ENCODE data around the gene EYA2. TPM values are rescaled to one million over a fixed set of nuclear protein-coding genes. Genes with fewer than 3 reads are reported as not detected.
A peak's percentile ranks its signal among the peaks of the same experiment; 100 is the strongest.

Gene EYA2
- total RNA-seq, 3 donors from 2014 or later, result 5.4 to 19.2 (median 12.5) TPM

DNA sequence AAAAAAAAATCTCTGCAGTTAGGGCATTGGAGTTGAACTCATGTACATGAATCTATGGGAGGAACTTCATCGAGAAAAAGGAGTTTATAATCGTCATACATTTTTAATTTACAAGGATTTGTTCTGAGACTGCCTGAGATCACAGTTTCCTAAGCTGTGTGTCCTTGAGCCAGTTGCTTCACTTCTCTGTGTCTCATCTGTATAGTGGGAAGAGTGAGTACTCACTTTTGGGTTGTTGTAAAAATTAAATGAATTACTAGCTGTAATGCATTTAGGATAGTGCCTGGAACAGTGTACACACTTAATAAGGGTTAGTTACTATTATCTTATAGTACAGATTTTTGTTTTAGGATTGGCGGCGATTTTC, 42.5 kb downstream of the EYA2 start:
- no peaks in the 10 kb centered on the region for H3K4me1 ChIP-seq
- no peak overlapping the region for H3K27ac ChIP-seq
- H3K4me3 ChIP-seq, result no peak overlapping the region
- no peak for TF ChIP-seq CTCF (IDR thresholded peaks at IDR 0.05)
- TF ChIP-seq POLR2AphosphoS5 (IDR thresholded peaks at IDR 0.05), result no peak
- no peak for TF ChIP-seq POLR2A (IDR thresholded peaks at IDR 0.05)
- no peaks in the 10 kb centered on the region for H3K9me3 ChIP-seq
- intact Hi-C loops (cut with DNase I; ENCODE audit: low total_unique reads), result no loop called here
- H3K36me3 ChIP-seq, result no peaks in the 10 kb centered on the region
- no peaks in the 10 kb centered on the region for H3K27me3 ChIP-seq
- no peak for DNase-seq (ENCODE audit: low spot score in 2 of 2)

- Histone ChIP-seq H3K4me3 (no peak overlapping the region), H3K27ac (no peak overlapping the region), H3K9me3 (no peaks in the 10 kb centered on the region), H3K36me3 (no peaks in the 10 kb centered on the region), H3K27me3 (no peaks in the 10 kb centered on the region), H3K4me1 (no peaks in the 10 kb centered on the region)
- no peak for TF ChIP-seq POLR2AphosphoS5 (IDR thresholded peaks at IDR 0.05)
- TF ChIP-seq POLR2A (IDR thresholded peaks at IDR 0.05), result no peak
- no peak for TF ChIP-seq CTCF (IDR thresholded peaks at IDR 0.05)
- no peak for DNase-seq (ENCODE audit: low spot score in 2 of 2)
- intact Hi-C loops (cut with DNase I; ENCODE audit: low total_unique reads), result no loop called here
Measured at GRCh38 chr20:46937533-46938226, 43.0 kb downstream of the EYA2 start.

- Histone ChIP-seq H3K27me3 (no peaks in the 10 kb centered on the region), H3K27ac (no peak overlapping the region), H3K9me3 (no peaks in the 10 kb centered on the region), H3K4me3 (no peak overlapping the region), H3K4me1 (no peaks in the 10 kb centered on the region), H3K36me3 (no peaks in the 10 kb centered on the region)
- intact Hi-C loops (cut with DNase I; ENCODE audit: low total_unique reads), result no loop called here
- TF ChIP-seq CTCF (IDR thresholded peaks at IDR 0.05), result no peak
- DNase-seq (ENCODE audit: low spot score in 2 of 2), result no peak
Measured at GRCh38 chr20:46938434-46938833, 43.8 kb downstream of the EYA2 start.

DNA sequence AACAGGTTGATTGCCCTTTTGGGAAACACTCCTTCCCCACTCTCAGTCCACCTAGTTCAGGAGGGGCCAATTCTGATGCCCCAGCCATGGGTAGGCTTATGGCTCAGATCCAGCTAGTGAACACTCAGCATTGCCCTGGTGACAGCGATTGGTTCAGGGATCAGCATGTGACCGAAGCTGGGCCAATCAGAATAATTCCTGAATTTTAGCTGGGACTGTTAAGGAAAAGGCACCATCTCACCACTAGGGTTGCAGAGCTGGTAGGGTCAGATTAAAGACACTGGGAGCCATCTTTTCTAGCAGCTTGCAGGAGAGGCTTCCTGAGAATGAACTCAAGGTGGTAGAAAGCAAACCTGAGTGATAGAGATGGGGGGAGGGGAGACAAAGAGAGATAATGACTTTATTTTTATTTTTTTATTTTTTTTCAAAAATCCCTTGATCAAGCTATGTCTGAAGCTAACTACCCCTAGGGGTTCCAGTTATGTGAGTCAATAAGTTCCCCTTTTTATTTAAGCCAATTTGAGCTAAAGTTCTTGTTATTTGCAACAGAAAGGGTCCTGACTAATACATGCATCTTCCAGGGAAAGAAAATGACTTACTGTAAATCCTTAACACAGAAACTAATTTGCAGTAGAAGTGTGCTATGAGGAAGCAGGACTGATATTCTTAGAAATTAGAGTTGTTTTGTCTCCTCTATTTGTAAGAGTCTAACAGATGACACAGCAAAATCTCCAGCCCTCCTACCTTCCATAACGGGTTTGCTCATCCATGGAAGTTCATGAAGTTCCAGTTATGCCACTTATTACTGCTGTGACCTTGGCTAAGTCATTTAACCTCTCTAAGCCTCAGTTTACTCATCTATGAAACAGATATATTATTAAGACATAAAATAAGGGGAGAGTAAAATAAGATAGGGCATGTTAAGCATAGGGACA, 44.7 kb downstream of the EYA2 start:
- DNase-seq (ENCODE audit: low spot score in 2 of 2), result no peak
- H3K36me3 ChIP-seq, result no peaks in the 10 kb centered on the region
- no peaks in the 10 kb centered on the region for H3K27me3 ChIP-seq
- no peak overlapping the region for H3K4me3 ChIP-seq
- intact Hi-C loops (cut with DNase I; ENCODE audit: low total_unique reads), result no loop called here
- TF ChIP-seq CTCF (IDR thresholded peaks at IDR 0.05) (peak in 1 of 3 donors; percentile 8), POLR2AphosphoS5 (IDR thresholded peaks at IDR 0.05) (no peak)
- no peaks in the 10 kb centered on the region for H3K9me3 ChIP-seq
- no peaks in the 10 kb centered on the region for H3K4me1 ChIP-seq
- H3K27ac ChIP-seq, result no peak overlapping the region

GRCh38 chr20:46940616-46941015, 46.0 kb downstream of the EYA2 start:
- DNase-seq (ENCODE audit: low spot score in 2 of 2), result no peak
- Histone ChIP-seq H3K27me3 (no peaks in the 10 kb centered on the region), H3K4me1 (no peaks in the 10 kb centered on the region), H3K9me3 (no peaks in the 10 kb centered on the region), H3K4me3 (no peak overlapping the region), H3K27ac (no peak overlapping the region), H3K36me3 (no peaks in the 10 kb centered on the region)
- TF ChIP-seq POLR2AphosphoS5 (IDR thresholded peaks at IDR 0.05) (no peak), POLR2A (IDR thresholded peaks at IDR 0.05) (no peak), CTCF (IDR thresholded peaks at IDR 0.05) (no peak)
- intact Hi-C loops (cut with DNase I; ENCODE audit: low total_unique reads), result no loop called here

All from breast epithelium (tissue), 4 donors.